GM20431 (cell line): ENCODE results near the gene SLC24A4.

ENCODE experiments used
- in situ Hi-C: fragments of 300-500 bp; cut with MseI, MboI; formaldehyde crosslinking; loops from one replicate; pipeline ENCODE4 v1.15.0; 2020; ENCODE audit warnings: low sequenced_read_pairs; ENCODE audit not compliant: unreplicated experiment

Gene SLC24A4

DNA sequence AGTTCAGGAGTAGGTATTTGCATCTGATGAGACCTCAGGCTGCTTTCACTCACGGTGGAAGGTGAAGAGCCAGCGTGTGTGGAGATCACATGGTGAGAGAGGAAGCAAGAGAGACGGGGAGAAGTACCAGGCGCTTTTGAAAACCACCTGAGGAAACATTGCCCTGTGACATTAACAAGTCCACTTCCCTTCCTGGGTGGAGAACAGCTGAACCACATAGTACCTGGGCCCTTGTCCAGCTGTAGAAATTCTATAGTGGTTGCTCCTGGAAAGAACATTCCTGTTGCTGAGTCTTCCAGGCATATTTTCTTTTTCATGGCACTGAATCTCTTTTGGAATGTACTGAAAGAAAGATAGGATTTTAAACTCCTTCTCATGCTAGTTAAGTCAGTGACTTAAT lies 103.3 kb downstream of the SLC24A4 start:
- in situ Hi-C loops: no loop called here

- in situ Hi-C loops: no loop called here
Measured at GRCh38 chr14:92427096-92427495, 104.1 kb downstream of the SLC24A4 start.

DNA sequence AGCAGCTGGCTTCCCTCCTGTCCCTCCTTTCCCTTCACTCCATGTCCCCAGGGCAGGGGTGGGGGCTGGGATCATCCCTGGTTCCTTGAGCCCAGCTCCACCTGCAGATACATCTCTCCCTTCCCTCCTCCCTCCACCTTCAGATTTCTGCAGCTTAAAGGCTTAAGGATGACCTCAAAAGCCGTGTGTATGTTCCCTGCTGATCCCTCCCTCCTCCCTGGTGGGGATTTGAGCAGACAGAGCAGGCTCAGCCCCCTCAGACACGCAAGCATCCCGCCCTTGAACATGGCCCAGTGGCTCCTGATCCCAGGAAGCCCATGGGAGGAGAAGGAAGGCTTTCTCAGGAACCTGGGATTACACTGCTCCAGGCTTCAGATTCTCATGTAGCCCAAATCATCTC lies 107.7 kb downstream of the SLC24A4 start:
- in situ Hi-C loops: no loop called here

DNA sequence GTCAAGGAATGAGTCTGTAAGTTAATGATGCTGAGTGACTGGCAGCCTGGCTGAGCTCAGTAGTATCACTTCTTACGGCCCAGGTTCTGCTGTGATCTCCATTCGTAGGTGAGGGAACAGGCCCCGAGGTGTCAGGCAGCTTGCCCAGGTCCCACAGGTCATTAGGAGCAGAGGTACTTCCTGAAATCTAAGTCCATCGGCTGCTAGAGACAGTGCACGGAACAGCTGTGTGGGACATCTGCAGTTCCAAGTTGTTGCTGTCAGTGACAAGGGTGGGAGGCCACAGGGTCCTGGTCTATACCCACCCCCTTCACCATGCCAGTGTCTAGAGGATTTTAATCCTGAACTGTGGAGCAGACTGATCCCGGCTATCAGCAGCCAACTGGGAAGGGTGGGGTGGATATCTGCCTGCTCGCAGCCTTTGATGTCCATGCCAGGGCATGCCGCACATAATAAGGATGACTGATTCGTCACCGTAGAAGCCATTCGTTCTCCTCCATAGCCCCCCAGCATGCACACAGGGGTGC lies 108.3 kb downstream of the SLC24A4 start:
- in situ Hi-C loops: no loop called here

DNA sequence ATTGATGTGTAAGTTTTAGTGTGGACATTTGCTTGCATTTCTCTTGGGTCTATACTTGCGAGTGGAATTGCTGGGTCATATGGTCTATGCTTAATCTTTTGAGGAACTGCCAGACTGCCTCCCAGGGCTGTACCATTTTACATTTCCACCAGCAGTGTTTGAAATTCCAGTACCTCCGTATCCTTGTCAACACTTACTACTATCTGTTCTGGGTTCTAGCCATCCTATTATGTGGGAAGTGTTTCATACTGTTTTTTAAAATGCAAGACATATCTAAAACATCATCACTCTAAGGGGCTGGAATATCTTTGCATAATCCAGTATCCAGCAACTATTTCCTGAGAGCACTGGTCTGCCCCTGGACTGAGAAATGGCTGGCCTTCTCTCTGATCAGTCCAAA lies 110.4 kb downstream of the SLC24A4 start:
- in situ Hi-C loops: no loop called here

GRCh38 chr14:92435154-92435553 lies 112.2 kb downstream of the SLC24A4 start:
- in situ Hi-C loops: no loop called here

- in situ Hi-C loops: no loop called here
Measured at GRCh38 chr14:92436115-92436776, 113.3 kb downstream of the SLC24A4 start.

DNA sequence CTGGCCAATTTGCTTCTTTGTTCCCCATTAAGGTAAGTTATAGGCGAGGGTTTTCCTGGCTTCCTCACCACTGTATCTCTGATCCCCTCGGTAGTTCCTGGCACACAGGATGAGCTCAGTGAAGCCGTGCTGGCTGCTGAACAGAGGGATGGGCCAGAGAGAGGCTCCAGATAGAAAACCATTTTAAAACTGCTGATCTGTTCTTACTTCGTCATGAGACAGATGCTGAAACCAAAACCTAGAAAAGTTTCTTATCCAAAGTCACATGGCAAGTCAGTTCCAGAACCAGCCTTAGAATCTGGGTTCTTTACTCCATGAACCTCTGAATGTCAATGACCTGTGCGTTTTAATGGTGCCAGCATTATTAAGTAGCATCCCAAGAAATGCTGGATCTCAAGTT lies 114.3 kb downstream of the SLC24A4 start:
- in situ Hi-C loops: no loop called here

DNA sequence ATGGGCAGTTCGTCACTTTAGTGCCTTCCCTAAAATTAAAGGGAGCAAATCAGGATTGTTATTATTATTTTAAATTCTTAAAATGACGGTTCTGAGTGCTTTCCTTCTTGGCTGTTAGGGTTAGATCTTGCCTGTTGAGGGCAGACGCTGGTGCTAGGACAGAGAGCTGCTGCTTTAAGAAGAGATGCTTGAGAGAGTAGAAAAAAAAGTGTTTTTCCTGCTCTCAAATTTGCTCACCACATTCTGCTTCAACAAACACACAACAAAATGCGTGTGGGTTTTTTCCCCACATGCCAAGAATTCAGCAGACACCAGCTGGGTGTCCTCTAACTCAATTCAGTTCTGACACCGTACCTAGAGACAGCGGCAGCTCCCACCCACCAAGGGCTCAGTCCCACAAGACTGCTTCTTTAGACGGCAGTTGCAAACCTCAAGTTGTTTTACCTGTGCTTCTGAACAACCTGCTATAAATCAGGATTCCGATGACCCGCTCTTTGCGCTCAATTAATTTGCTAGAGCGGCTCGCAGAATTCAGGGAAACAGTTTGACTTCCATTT lies 114.8 kb downstream of the SLC24A4 start:
- in situ Hi-C loops: no loop called here

- in situ Hi-C loops: no loop called here
Measured at GRCh38 chr14:92439537-92440344, 116.8 kb downstream of the SLC24A4 start.

DNA sequence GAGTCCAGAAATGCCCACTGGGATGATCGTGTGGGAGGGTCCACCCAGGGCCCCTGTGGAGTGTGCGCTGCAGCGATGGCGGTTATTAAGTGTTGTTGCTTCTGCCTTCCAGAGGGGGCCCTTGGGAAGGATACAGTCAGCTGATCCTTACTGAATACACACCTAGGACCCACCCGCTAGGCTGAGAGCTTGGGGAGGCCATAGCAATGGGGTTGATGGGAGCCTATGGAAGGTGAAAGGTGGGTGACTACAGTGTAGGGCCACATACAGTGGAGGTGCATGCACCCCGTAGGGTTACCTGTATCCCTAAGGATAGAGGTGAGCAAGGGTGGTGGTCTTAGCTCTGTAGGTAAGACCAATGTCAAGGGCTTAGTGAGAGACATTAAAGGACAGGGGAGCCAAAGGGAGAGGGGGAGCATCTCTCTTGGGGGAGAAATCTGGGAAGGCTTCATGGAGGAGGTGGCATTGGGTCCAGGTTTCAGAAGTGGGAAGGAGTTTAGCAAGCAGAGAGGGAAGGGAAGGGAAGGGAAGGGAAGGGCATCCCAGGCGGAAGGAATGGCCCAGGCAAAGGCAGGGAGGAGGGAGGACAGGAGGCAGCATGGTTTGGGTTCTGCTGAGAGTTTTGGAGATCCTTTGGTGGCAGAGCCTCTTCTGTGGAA lies 117.5 kb downstream of the SLC24A4 start:
- in situ Hi-C loops: no loop called here

GRCh38 chr14:92441751-92442504 lies 119.0 kb downstream of the SLC24A4 start:
- in situ Hi-C loops: no loop called here

- in situ Hi-C loops: no loop called here
Measured at GRCh38 chr14:92443167-92443566, 120.2 kb downstream of the SLC24A4 start.

GRCh38 chr14:92443741-92444140 lies 120.8 kb downstream of the SLC24A4 start:
- in situ Hi-C loops: no loop called here

DNA sequence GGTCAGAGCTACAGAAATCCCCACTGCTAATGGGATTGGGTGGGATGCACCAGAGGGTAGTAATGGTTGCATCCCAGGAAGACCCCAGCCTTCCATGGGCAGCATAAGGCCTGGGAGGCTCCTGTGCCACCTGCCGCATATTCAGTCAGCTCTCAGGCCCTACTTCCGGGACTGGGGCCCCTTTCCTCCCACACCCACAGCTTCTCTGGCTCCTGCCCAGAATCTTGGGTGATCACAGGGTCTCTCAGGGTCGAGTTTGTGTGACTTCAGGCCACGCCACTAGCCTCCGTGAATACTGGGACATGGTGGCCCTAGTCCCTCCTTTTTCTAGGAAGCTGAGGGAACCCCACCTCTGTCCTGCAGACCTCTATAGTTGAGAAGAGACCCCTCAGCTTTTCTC lies 123.8 kb downstream of the SLC24A4 start:
- in situ Hi-C loops: no loop called here

DNA sequence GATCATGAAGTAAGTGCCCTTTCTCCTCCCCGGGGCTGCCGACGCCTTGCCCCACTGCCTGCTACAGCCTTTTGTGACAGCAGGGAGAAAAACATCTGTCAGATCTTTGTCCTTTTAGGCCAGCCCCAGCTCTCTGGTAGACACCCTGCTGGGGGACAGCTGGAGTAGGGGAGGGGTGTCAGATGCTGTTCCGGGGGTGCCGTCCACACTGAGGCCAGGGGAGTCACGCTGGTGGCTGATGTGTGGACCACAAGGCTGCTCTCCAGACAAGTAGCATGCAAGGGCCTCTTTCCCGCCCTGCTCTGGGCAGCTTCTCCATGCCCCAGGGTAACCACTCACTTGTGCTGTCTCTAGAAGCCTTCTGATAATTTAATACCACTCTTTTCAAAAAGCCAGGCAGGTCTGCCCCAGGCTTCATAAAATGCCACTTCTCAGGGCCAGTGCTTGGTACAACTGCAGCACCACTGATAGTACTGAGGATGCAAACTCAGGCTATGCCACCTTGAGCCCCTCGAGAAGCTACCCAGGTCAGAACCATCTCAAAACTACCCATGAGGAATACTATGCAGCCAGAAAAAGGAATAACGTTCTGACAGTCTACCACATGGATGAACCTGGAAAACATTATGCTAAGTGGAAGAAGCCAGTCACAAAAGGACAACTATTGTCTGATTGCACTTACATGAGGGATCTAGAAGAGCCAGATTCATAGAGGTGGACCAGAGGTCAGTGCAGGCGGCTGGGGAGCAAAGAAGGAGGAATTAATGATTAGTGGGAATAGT lies 124.6 kb downstream of the SLC24A4 start:
- in situ Hi-C loops: no loop called here

DNA sequence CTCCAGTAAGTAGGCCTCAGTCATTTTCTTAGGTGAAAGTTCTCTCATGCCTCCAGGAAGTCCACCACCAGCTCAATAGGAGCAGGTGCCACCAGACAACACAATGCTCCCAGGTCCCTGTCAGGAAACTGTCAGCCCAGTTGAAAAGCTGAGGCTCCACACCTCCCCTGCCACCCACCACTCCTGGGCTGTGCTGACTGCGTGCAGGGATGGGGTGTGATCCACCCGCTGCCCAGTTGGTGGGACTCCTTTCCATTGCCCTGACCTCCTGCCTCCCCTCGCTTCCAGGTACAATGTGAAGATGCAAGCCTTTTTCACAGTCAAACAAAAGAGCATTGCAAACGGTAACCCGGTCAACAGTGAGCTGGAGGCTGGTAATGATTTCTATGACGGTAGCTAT lies 125.8 kb downstream of the SLC24A4 start:
- in situ Hi-C loops: no loop called here

- in situ Hi-C loops: no loop called here
Measured at GRCh38 chr14:92449404-92450181, 126.6 kb downstream of the SLC24A4 start.
